GM23338 (cell line): ENCODE results near the gene NLRC5. TPM values are rescaled to one million over a fixed set of nuclear protein-coding genes. Genes with fewer than 3 reads are reported as not detected.

Source experiments
- ATAC-seq: fragments of 200-7000 bp; cut with Tn5 transposase; 3 replicates; pipeline ENCODE4 v1.9.1; 2020
- DNase-seq: peaks from one replicate; pipeline ENCODE4 v3.0.0-alpha.2; 2015; ENCODE audit warnings: low spot score
- H2AFZ ChIP-seq: fragments of 200-600 bp; sonication (generic); 2 replicates; pipeline ENCODE4 v1.8.0; 2016; ENCODE audit warnings: antibody characterized with exemption, mild to moderate bottlenecking, moderate library complexity
- H3F3A ChIP-seq: fragments of 200-600 bp; sonication (generic); replicated peaks from 2 replicates; pipeline ENCODE4 v1.8.0; 2017; ENCODE audit warnings: antibody characterized with exemption, mixed run types, low read depth
- H3K27ac ChIP-seq: fragments of 200-600 bp; sonication (generic); 2 replicates; pipeline ENCODE4 v1.6.1; 2016; ENCODE audit warnings: low read depth
- H3K27me3 ChIP-seq: fragments of 200-600 bp; sonication (generic); 2 replicates; pipeline ENCODE4 v1.8.0; 2016; ENCODE audit warnings: mild to moderate bottlenecking, mixed run types, moderate library complexity; ENCODE audit not compliant: insufficient read depth
- H3K36me3 ChIP-seq: fragments of 200-600 bp; sonication (generic); 2 replicates; pipeline ENCODE4 v1.8.0; 2016; ENCODE audit warnings: mild to moderate bottlenecking; ENCODE audit not compliant: insufficient read depth
- H3K4me1 ChIP-seq: fragments of 200-600 bp; sonication (generic); 2 replicates; pipeline ENCODE4 v1.8.0; 2016; ENCODE audit warnings: mild to moderate bottlenecking, moderate library complexity; ENCODE audit not compliant: insufficient read depth
- H3K4me2 ChIP-seq: fragments of 200-600 bp; sonication (generic); 2 replicates; pipeline ENCODE4 v1.7.1; 2017; ENCODE audit warnings: mixed run types
- H3K4me3 ChIP-seq: fragments of 200-600 bp; sonication (generic); 2 replicates; pipeline ENCODE4 v1.6.1; 2016; ENCODE audit warnings: mixed run types
- H3K79me2 ChIP-seq: fragments of 200-600 bp; sonication (generic); replicated peaks from 2 replicates; pipeline ENCODE4 v1.8.0; 2017; ENCODE audit warnings: mild to moderate bottlenecking; ENCODE audit not compliant: insufficient read depth
- H3K9me2 ChIP-seq: fragments of 200-600 bp; sonication (generic); 2 replicates; pipeline ENCODE4 v1.8.0; 2017; ENCODE audit not compliant: insufficient read depth
- H4K20me1 ChIP-seq: fragments of 200-600 bp; sonication (generic); replicated peaks from 2 replicates; pipeline ENCODE4 v1.8.0; 2017; ENCODE audit warnings: mild to moderate bottlenecking; ENCODE audit not compliant: insufficient read depth
- H3K27ac Mint-ChIP-seq: 2 replicates; pipeline ENCODE4 v1.8.0; 2020; ENCODE audit warnings: inconsistent platforms, mild to moderate bottlenecking, moderate library complexity, mixed read lengths
- H3K27me3 Mint-ChIP-seq: 3 replicates; pipeline ENCODE4 v1.8.0; 2022; ENCODE audit warnings: low read depth, mild to moderate bottlenecking, moderate library complexity, mixed read lengths, inconsistent platforms; ENCODE audit not compliant: insufficient read depth, poor library complexity
- H3K36me3 Mint-ChIP-seq: 3 replicates; pipeline ENCODE4 v1.8.0; 2021; ENCODE audit warnings: low read depth, mild to moderate bottlenecking, inconsistent platforms, moderate library complexity, mixed read lengths
- H3K4me1 Mint-ChIP-seq: 3 replicates; pipeline ENCODE4 v1.8.0; 2020; ENCODE audit warnings: mild to moderate bottlenecking, inconsistent platforms, mixed read lengths
- H3K4me3 Mint-ChIP-seq: 3 replicates; pipeline ENCODE4 v1.8.0; 2021; ENCODE audit warnings: moderate library complexity, mild to moderate bottlenecking, inconsistent platforms, mixed read lengths
- H3K9me3 Mint-ChIP-seq: 3 replicates; pipeline ENCODE4 v1.8.0; 2020; ENCODE audit warnings: moderate library complexity, mild to moderate bottlenecking, inconsistent platforms, mixed read lengths
- CREB1 ChIP-seq: fragments of 250-450 bp; sonication (Bioruptor Pico); IDR thresholded peaks from 2 replicates; pipeline ENCODE4 v1.5.0; 2020; ENCODE audit warnings: low read depth, mild to moderate bottlenecking, moderate library complexity
- EZH2 ChIP-seq: fragments of 200-600 bp; sonication (generic); IDR thresholded peaks from one replicate; pipeline ENCODE4 v1.8.0; 2017; ENCODE audit warnings: antibody characterized with exemption, mild to moderate bottlenecking, low read depth; ENCODE audit not compliant: unreplicated experiment
- JUNB ChIP-seq: IDR thresholded peaks from one replicate; pipeline ENCODE4 v1.6.1; 2016; ENCODE audit warnings: antibody characterized with exemption; ENCODE audit not compliant: unreplicated experiment
- POLR2AphosphoS5 ChIP-seq: IDR thresholded peaks from 2 replicates; pipeline ENCODE4 v1.6.1; 2016; ENCODE audit warnings: antibody characterized with exemption, low read depth
- STAT1 ChIP-seq: IDR thresholded peaks from one replicate; pipeline ENCODE4 v1.6.1; 2016; ENCODE audit warnings: antibody characterized with exemption; ENCODE audit not compliant: unreplicated experiment
- polyA plus RNA-seq: library from polyadenylated mRNA; unstranded; fragments of >200 nt; fragmentation: Nextera tagmentation; extraction: Ambion mirVana; gene quantifications from 2 replicates; pipeline ENCODE4 v1.2.1, GENCODE V29; 2016
- total RNA-seq: library from RNA; depleted of rRNA; stranded (reverse); fragments of >200 nt; shearing (Covaris generic); gene quantifications from 2 replicates; pipeline ENCODE4 v1.2.3, GENCODE V29; 2014
- TF ChIP-seq, protein P1 (sequence below), 2 experiments: fragments of 200-600 bp in 1 of 2; sonication (generic) in 1 of 2; conservative IDR thresholded peaks; 2 replicates each; pipeline versions ENCODE4 v1.5.1 to v1.6.1; 2016 to 2017; ENCODE audit warnings: antibody characterized with exemption in 2 of 2, low read depth in 2 of 2, mild to moderate bottlenecking in 2 of 2, moderate library complexity in 1 of 2
- TF ChIP-seq, protein P2 (sequence below): IDR thresholded peaks from one replicate; pipeline ENCODE4 v1.6.1; 2018; ENCODE audit warnings: antibody characterized with exemption; ENCODE audit not compliant: unreplicated experiment

NLRC5 gene
- total and polyA plus RNA-seq, 2 experiments from 2014 or later = 2.3 to 3.9 TPM

DNA sequence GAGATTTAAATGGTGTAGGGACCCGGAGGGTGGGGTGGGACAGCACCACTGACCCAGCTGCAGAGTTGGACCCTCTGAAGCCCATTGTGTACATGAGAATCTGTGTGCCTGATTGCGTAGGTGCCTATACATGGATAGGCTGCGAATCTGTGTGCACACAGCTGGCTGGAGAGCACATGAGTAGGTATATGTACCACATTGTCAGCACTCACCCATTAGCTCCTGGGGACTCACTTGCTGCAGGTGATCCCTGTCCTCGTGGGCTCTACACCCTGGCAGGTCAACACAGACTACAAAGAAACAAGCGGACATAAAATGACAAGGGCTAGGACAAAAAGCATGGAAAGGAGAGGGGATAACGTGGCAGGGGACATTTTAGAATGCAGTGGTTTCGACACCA lies 38.9 kb upstream of the NLRC5 start (continued):
- TF ChIP-seq, protein P1, sequence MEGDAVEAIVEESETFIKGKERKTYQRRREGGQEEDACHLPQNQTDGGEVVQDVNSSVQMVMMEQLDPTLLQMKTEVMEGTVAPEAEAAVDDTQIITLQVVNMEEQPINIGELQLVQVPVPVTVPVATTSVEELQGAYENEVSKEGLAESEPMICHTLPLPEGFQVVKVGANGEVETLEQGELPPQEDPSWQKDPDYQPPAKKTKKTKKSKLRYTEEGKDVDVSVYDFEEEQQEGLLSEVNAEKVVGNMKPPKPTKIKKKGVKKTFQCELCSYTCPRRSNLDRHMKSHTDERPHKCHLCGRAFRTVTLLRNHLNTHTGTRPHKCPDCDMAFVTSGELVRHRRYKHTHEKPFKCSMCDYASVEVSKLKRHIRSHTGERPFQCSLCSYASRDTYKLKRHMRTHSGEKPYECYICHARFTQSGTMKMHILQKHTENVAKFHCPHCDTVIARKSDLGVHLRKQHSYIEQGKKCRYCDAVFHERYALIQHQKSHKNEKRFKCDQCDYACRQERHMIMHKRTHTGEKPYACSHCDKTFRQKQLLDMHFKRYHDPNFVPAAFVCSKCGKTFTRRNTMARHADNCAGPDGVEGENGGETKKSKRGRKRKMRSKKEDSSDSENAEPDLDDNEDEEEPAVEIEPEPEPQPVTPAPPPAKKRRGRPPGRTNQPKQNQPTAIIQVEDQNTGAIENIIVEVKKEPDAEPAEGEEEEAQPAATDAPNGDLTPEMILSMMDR (conservative IDR thresholded peaks at IDR 0.05; ENCODE audit: low read depth in 2 of 2) = no peak
- TF ChIP-seq JUNB (no peak), STAT1 (no peak), CREB1 (CRISPR knock-in tag) (no peak), EZH2 (no peak), POLR2AphosphoS5 (no peak)
- TF ChIP-seq, protein P2, sequence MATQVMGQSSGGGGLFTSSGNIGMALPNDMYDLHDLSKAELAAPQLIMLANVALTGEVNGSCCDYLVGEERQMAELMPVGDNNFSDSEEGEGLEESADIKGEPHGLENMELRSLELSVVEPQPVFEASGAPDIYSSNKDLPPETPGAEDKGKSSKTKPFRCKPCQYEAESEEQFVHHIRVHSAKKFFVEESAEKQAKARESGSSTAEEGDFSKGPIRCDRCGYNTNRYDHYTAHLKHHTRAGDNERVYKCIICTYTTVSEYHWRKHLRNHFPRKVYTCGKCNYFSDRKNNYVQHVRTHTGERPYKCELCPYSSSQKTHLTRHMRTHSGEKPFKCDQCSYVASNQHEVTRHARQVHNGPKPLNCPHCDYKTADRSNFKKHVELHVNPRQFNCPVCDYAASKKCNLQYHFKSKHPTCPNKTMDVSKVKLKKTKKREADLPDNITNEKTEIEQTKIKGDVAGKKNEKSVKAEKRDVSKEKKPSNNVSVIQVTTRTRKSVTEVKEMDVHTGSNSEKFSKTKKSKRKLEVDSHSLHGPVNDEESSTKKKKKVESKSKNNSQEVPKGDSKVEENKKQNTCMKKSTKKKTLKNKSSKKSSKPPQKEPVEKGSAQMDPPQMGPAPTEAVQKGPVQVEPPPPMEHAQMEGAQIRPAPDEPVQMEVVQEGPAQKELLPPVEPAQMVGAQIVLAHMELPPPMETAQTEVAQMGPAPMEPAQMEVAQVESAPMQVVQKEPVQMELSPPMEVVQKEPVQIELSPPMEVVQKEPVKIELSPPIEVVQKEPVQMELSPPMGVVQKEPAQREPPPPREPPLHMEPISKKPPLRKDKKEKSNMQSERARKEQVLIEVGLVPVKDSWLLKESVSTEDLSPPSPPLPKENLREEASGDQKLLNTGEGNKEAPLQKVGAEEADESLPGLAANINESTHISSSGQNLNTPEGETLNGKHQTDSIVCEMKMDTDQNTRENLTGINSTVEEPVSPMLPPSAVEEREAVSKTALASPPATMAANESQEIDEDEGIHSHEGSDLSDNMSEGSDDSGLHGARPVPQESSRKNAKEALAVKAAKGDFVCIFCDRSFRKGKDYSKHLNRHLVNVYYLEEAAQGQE = no peak

GRCh38 chr16:56950881-56951771 lies 38.2 kb upstream of the NLRC5 start:
- Mint-ChIP-seq H3K27ac (no peak overlapping the region; the same call in 1 of the 2 replicates), H3K9me3 (peaks cover 4% of the 10 kb centered on the region; the same call in 2 of the 3 replicates), H3K4me3 (no peak overlapping the region), H3K4me1 (peaks cover 9% of the 10 kb centered on the region; the same call in 2 of the 3 replicates), H3K36me3 (no peaks in the 10 kb centered on the region; the same call in 2 of the 3 replicates), H3K27me3 (peaks cover 14% of the 10 kb centered on the region)
- TF ChIP-seq, protein P1 (conservative IDR thresholded peaks at IDR 0.05; ENCODE audit: low read depth in 2 of 2) = peak; percentile 61 to 94
- no peak for TF ChIP-seq POLR2AphosphoS5
- Histone ChIP-seq H3K4me1 (no peaks in the 10 kb centered on the region), H3F3A (no peaks in the 10 kb centered on the region), H3K9me2 (no peaks in the 10 kb centered on the region), H4K20me1 (no peaks in the 10 kb centered on the region), H3K4me2 (no peak overlapping the region), H3K27ac (no peak overlapping the region), H3K36me3 (no peaks in the 10 kb centered on the region), H3K79me2 (no peaks in the 10 kb centered on the region), H3K27me3 (no peaks in the 10 kb centered on the region), H3K4me3 (no peak overlapping the region), H2AFZ (0 out of 2 replicates have a peak overlapping the region, but pooled peaks have one; percentile 23)
- DNase-seq (peak; percentile 82), ATAC-seq (peak; percentile 97)
